ENCODE results near the gene TXNRD1.
"Not testable (repeated sequence)": the region's sequence is repeated elsewhere in the genome, so short reads cannot be mapped to it uniquely, and the experiment has no call there.

Gene TXNRD1

DNA sequence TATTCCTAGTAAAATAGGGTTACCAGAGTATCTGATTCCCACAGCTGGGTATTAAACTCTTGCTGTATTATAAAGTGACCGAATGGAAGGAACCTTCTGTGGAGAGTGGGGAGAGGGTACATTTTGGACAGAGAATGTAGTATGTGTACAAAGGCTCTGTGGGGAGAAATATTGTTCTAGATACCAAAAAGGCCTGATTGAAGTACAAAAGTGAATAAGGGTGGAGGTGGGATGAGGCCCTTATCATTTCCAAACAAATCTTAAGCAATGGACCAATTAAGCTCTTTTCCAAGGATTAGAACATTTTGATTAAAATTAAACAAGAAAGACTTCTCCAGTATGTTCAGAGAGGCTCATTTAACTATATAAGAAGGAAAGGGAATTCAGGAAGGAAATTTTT, 108.3 kb downstream of the TXNRD1 start:
- DNase-seq (ENCODE audit: low spot score), result no peak

DNA sequence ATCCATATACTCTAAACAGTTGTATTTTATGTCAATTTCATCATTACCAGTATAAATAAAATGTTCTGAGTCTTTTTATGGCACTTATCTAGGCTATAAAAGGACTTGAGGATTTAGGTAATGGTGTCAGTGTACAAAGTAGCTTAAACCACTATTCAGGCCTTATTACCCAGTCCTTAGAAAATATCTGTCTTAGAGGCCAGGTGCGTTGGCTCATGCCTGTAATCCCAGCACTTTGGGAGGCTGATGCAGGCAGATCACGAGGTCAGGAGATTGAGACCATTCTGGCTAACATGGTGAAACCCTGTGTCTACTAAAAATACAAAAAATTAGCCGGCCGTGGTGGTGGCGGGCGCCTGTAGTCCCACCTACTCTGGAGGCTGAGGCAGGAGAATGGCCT, 112.7 kb downstream of the TXNRD1 start:
- DNase-seq (ENCODE audit: low spot score), result not testable (repeated sequence)

DNA sequence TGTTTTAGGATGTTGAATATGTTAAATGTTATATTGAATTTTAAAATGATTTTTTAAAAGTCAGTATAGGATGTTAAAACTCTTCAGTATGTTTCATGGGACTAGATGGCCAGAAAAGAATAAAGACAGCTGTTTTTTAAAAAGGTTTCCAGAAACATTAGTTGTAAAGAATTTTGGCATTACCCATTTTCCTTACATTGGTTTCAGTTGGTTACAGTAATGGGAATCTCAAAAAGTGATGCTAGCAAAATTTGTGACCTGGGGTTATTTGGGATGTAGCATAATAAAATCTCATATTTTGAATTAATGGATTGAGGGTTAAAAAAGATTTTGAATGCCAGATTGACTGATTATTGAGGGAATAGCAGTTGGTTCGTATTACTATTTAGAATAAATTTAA, 113.2 kb downstream of the TXNRD1 start:
- no peak for DNase-seq (ENCODE audit: low spot score)

DNA sequence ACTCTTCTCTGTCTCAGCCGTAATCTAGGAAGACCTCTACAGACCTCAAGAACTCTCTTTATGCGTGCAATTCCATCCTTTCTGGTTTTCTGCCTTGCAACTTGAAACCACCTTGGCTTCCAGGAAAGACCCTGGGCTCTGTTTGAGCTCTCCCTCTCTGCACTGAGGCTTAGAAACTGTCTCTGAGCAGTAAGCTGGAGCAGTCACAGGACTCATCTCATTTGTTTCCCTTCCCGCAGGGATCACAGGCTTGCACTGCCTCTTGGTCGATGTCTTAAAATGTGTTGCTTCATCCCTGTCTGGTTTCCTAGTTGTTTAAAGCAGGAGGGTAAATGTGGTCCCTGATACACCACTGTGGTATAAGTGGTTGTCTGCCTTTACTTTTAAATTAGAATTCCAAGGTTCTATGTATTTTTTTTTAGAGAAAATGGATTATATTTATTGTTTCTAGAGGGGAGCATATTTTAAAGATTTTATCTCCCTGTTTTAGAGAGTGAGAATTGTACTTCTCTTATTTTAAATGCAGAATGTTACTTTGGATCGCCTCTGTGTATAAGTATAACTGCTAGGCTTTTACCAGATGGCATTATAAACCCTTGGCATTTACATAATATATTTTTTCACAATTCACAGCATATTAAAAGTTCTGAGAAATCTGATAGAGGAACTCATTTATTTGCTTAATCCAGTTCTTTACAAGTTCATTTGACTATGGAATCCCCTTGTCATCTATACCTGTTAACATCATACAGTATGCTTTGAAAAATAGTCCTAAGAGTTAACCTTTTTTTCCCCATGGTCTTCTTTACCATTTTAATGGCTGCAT, 114.3 kb downstream of the TXNRD1 start:
- DNase-seq (ENCODE audit: low spot score), result no peak

DNA sequence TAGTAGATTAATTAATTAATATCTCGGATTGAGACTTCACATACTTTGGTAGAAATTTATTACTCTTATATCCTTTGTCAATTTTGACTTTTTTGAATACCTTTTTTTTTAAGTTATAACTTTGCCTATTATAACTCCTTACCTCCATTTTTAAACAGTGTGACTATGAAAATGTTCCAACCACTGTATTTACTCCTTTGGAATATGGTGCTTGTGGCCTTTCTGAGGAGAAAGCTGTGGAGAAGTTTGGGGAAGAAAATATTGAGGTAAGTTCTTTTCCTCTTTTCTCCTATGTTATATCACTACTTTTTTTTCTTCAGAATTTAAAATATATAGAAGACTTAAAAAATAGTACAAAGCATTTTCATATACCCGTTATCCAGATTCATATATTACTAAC, 115.8 kb downstream of the TXNRD1 start:
- DNase-seq (ENCODE audit: low spot score), result no peak

DNA sequence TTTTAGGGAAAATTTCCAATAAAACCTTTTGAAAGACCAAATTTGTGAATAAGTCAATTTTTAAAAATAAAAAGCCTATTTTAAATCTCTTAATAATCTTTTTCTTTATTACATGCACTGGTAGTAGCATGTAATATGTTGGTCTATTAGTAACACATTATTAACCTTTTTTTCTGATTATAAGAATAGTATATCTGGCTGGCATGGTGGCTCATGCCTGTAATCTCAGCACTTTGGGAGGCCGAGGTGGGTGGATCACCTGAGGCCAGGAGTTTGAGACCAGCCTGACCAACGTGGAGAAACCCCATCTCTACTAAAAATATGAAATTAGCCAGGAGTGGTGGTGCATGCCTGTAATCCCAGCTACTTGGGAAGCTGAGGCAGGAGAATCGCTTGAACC, 116.7 kb downstream of the TXNRD1 start:
- not testable (repeated sequence) for DNase-seq (ENCODE audit: low spot score)

DNA sequence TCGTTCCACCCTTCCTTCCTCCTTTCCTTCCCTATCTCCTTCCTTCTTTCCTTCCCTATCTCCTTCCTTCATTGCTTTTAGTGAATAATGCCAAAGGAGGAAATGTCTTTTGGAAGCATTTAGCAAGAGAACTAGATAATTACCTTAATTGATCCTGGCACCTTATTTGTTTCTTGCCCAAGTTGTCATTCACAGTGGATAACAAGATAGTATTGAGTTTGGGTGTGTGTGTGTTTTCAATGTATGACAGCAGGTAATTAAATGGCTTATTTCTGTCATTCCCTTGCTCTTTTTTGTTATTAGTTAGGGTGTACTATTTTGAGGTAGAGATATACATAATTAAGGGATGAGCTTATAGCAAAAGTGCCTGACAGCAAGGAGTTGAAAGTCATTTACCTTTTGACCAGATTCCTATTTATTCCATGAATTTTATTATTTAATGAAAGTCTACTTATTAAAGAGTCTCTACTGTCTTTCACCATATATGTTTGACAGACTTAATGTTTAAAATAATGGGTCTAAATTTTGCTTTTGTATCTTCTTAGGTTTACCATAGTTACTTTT, 118.2 kb downstream of the TXNRD1 start:
- DNase-seq (ENCODE audit: low spot score), result no peak

DNA sequence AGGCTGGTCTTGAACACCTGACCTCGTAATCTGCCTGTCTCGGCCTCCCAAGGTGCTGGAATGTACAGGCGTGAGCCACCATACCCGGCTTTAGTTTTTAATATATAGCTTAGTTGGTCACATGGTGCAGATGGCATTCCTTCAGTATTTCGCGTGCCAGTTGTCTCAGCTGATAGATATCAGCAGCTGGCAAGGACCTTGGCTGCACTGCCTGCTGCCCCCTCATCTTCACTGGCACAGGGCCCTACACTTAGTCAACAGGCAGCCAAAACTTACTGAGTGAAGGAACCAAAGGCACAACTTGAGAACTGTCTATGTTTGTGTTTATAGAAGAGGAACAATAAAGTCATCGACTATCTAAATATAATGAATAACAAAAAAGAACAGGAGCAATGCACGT, 119.0 kb downstream of the TXNRD1 start:
- DNase-seq (ENCODE audit: low spot score), result no peak

DNA sequence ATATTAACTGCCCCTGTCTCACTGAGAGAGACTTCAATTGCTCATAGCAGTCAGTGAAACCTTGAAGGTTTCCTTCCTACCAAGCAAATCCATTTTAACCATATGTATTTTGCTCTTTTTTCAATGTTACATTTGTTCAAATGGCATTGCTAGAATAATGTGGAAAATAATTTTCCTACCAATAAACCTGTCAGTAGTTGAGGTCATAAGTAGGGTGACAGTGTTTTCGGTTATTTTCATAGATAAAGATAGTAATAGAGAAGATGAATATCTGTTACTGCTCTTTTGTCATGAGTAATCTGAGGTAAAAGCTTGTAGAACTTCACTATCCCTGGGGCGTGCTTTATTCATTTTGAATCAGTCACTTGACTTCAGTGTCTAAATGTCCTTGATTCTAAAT, 120.5 kb downstream of the TXNRD1 start:
- DNase-seq (ENCODE audit: low spot score), result no peak

DNA sequence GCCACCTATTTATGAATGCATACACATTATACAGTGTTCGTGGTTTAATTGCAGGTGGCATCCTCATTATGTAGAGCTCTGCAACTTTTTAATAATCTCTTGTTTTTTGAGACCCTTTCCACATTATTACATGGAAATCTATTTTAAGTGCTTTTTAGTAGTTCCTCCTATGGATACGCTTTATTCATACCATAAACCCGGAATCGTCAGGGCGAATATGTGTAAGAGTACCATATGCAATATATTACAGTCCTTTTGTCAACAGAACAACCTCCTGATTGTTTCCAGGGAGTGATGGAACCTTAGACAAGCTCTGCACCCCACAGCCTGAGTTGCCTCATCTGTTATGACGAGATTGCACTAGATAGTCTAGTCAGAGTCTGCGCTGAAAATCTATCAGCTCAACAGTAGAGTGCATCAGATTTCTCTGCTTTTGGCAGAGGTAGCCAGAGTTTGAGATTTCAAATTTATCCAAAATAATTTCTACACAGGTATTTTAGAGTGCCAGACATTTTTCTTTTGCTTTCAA, 121.5 kb downstream of the TXNRD1 start:
- DNase-seq (ENCODE audit: low spot score), result no peak

DNA sequence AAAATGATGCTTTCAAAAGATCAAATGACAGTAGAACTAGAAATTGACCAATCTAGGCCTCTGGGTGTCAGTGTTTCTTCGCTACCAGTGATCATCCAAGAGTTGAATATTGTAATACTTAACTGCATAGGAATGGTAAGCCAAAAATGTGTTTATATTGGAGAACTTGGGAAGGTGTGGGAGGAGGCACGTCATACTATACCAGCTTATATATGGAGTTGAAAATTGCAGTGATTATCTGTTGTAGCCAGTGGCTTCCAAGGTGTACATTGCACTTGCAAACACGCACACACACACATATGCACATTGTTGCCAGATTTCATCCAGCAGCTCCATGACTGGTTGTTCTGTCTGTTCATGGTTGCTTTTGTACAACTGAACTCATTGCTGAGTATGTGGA, 124.1 kb downstream of the TXNRD1 start:
- DNase-seq (ENCODE audit: low spot score), result no peak

DNA sequence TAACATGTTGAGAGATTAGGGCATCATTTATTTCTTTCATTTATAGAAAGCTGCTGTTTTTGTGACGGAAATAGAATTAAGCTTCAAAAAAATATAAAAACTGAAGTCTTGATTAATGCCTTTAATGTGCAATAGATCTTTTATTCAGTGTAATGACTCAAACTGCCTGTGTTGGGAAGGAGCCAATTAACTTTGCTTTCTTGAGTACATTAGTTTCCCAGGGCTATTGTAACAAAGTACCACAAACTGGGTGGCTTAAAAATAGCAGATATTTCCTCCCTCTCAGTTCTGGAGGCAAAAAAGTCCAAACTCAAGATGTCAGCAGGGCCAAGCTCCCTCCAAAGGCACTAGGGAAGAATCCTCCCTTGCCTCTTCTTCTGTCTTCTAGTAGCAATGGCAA, 124.6 kb downstream of the TXNRD1 start:
- no peak for DNase-seq (ENCODE audit: low spot score)

DNA sequence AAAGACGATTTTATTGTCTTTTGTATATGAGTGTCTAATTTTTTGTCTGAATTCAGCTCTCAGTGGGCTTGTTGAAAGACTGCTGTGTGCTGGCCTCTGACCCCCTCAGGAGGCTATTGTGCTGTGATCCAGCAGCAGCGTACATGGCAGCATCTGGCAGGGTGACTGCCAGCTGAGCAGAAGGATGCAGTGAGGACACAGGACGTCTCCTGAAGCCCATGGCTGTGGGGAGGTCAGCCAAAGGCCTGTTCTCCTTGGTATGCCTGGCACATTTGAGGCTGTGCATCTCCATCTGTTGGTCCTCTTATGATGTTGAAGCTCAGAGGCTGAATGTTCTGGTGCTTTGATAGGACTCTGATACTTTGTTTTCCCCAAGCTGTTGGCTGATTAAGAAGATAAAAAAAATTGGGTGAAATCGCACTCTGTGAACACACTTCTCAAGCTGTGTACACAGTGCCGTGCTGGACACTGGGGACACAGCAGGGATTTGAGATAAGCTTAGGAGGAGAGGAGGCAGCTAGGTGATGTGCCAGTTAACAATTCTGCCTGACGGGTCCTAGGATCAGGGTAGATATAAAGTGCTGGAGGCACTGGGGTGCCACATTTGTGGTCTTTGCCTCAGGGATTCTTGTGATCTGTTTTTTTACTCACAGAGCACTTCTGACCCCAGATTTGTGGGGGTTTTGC, 125.5 kb downstream of the TXNRD1 start:
- no peak for DNase-seq (ENCODE audit: low spot score)

DNA sequence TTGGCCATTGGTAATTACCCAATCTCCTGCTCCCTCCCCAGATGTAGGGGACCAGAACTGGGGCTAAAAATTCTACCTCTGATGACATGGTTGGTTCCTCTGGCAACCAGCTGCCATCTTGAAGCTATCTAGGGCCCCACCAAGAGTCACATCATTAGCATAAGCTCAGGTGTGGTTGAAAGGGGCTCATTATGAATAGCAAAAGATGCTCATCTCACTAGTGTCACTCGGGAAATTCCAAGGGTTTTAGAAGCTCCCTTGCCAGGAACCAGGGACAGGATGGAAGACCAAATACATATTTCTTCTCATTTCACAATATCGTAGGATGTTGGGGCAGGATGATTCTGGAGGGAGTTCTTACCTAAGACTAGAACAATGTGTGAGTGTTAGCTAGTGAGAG, 126.6 kb downstream of the TXNRD1 start:
- DNase-seq (ENCODE audit: low spot score), result no peak

DNA sequence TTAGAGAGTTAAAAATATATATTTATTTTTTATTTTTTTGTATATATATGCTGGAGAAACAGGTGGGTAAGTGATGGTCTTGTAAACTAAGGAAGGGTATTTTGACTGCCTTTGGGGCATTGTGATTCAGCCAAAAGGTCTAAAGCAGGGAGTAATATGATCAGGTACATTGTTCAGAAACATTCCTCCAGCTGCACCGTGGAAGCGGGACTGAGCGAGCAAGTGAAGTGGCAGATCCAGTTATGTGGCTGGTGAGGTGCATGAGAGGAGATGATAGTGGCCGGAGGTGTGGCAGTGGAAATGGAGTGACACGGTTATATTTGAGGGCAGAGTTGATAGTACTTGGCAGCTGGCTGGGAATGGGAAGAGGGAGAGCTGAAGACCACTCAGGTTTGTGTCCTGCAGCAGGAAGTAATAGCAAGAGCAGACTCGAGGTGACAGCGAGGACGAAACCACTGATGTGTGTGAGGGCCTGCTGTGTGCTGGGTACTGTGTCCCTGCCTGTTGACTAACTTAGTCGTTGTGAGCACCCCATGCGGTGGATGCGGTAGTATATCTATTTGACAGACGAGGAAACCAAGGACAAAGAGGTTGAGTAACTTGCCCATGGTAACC, 127.2 kb downstream of the TXNRD1 start:
- DNase-seq (ENCODE audit: low spot score), result no peak

DNA sequence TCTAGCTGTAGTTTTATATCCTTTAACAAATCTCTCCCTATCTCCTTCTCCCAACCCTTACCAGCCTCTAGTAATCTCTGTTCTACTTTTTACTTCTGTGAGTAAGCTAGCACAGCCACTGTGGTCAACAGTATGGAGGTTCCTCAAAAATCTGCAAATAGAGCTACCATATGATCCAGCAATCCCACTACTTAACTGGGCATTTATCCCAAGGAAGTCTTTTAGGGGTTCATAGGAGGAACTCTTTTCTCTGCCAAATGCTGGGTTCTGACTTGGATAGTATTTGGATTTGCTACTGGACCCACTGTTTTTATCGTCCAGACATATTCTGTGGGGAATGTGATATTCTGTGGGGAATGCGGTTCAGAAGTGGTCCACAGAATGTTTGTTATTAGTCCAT, 129.1 kb downstream of the TXNRD1 start:
- no peak for DNase-seq (ENCODE audit: low spot score)

DNA sequence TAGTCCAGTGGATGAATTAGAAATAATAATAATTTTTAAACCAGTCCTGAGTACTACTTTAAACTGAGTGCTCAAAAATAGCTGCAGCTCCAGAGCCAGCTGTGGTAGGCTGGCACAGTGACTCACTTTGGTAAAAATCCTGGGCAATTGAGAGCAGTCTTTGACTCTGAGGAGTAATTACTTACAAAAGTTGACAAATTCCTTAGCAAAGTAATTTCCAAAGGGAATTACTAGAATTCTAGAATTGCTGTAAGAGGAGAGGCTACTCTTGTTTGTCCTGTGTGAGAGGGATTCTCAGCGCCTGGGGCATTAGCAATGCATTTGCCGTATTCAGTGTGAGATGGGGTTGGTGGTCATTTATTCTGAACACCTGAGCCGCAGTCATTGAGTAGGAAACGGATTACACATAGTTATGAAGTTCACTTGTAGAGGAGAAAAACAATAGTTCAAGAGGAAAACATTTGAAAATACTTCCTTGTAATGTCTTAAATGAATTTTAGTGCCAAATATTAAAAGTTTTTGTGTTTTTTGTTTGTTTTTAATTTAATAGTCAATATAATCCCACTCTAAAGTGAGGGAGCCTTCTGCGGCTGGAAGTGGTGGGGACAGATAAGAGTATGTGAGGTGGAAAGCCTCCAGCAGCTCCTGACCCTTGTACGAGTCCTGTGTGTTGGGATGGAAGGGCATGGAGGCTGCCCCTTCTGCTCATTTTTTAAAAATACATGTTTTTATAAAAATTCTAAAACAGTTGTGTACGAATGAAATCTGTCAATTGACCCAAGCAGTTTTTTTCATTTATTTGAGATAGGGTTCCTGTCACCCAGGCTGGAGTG, 129.9 kb downstream of the TXNRD1 start:
- no peak for DNase-seq (ENCODE audit: low spot score)

DNA sequence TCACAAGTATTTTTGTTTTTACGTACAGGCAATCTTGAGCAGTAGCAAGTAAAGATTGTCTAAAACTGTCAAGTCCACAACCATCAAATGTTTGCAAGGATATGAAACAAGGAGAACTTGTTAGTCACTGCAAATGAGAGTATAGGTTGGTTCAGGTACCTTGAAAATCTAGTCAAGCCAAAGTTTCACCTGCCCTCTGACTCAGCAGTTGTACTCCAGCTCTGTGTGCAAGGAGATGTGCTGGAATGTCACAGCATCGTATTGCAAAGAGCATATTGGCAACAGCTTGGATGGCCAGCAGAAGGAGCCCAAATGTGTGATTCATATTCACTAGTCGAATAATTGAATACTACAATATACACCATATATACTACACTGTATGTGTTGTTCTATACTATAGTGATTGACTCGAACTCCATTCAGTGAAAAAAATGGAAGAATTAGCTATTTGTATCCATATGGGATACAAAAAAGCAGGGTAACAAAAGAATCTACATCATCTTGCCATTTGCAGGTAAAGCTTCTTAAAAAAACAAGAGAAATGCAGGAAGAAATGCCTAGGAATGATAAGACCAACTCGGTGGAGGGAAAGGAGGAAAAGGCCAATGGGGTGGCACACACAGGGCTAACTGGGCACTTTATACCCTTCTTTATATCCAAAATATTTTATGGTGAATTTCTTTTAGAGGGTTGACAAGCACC, 131.9 kb downstream of the TXNRD1 start:
- no peak for DNase-seq (ENCODE audit: low spot score)

DNA sequence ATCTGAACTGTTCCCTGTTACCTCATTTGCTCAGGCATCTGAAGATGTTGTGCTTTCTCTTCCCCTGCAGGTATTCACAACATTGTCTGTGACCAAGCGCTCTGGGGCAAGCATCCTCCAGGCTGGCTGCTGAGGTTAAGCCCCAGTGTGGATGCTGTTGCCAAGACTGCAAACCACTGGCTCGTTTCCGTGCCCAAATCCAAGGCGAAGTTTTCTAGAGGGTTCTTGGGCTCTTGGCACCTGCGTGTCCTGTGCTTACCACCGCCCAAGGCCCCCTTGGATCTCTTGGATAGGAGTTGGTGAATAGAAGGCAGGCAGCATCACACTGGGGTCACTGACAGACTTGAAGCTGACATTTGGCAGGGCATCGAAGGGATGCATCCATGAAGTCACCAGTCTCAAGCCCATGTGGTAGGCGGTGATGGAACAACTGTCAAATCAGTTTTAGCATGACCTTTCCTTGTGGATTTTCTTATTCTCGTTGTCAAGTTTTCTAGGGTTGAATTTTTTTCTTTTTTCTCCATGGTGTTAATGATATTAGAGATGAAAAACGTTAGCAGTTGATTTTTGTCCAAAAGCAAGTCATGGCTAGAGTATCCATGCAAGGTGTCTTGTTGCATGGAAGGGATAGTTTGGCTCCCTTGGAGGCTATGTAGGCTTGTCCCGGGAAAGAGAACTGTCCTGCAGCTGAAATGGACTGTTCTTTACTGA, 132.9 kb downstream of the TXNRD1 start:
- no peak for DNase-seq (ENCODE audit: low spot score)

DNA sequence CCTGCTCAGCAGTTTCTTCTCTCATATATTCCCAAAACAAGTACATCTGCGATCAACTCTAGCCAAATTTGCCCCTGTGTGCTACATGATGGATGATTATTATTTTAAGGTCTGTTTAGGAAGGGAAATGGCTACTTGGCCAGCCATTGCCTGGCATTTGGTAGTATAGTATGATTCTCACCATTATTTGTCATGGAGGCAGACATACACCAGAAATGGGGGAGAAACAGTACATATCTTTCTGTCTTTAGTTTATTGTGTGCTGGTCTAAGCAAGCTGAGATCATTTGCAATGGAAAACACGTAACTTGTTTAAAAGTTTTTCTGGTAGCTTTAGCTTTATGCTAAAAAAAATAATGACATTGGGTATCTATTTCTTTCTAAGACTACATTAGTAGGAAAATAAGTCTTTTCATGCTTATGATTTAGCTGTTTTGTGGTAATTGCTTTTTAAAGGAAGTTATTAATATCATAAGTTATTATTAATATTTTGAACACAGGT, 133.5 kb downstream of the TXNRD1 start:
- DNase-seq (ENCODE audit: low spot score), result no peak
